ENCODE measurements around the gene MGME1.

DNA sequence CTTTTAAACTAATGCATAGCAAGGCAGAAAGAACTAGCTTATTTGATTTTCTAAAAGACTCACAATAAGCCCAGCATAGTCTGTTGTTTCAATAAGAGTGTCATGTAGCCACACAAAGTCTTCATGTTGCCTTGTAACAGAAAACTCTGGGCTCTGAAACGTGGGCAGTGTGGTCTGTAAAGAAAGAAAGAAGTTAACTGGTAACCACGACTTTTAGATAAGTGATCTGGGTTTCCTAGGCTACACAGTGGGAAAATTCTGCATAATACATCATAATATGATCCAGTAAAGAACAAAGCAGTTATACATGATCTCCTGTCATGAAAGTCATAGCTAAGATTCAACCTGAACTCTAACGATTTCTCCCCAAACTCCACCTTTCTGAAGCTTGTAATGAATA is 13.5 kb upstream of the MGME1 start:
- TF ChIP-seq CTCF (IDR thresholded peaks at IDR 0.05), result no peak
- no peak for TF ChIP-seq POLR2A (IDR thresholded peaks at IDR 0.05)
